GM19395 (cell line): ENCODE measurements around the gene HMGB1.

ENCODE experiments used
- ATAC-seq: cut with Tn5 transposase; IDR thresholded peaks from one replicate; pipeline ENCODE4 v1.9.1; 2021; ENCODE audit warnings: mild to moderate bottlenecking, moderate library complexity; ENCODE audit not compliant: unreplicated experiment

HMGB1 gene

DNA sequence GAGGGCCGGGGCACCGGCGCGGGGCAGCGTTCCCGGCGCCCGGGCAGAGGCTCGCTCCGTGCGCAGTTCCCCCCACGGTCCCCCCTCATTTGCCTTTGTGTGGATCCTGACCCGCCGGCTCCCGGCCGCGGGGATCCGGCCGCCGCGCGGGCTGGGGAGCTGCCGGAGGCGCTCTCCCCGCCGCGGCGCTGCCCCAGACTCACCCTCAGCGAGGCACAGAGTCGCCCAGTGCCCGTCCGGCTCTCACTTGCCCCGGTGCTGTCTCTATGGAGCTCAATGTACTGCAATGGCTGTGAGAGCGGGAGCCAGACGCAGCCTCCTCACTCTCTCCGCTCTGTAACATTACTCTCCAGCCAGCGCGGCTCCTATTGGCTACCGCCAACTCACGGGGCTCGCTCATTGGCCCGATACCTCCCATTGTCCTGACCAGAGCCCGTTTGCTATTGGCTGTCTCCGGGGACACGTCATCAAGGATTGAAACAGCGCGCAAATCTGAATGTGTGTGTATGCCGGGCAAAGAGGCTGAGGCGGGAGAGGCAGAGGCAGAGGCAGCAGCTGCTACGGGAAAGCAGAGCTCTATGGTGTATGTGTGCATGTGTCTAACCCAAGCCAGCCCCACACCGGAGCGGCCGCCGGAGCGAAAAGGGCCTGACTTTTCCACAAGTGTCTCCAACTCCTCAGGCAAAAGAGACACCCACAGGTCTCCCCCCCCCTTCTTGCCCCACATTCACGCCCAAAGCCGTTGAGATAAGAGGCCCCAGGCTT is at the start of gene HMGB1:
Gene HMGB1, minus strand, starts transcription at position 344 of the 765 bp plus-strand sequence. CDS start 2,256 bp downstream, outside the sequence.
- peak; percentile 84 for ATAC-seq

DNA sequence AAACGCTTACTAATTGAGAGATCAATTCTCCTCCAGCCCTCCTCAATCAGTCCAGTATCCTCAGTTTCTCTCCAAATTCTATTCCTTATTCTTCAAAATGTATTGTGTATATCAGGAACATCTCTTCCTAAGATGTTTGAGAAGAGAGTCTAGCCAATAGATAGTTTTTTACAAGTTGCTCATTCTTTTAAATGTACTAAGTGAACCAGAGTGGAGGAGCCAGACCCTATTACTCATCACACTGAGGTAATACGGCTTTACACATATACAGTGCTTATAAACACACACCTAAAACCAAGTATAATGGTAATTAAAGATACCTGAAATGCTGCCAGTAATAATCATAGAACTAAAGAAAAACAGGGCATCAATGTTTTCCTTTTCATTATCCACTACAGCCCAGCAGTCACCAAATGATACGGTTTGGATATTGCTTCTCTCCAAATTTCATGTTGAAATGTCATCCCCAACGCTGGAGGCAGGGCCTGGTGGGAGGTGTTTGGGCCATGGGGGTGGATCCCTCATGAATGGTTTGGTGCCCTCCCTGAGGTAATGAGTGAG is 45.2 kb upstream of the HMGB1 start:
- no peak for ATAC-seq

- no peak for ATAC-seq
Measured at GRCh38 chr13:30510091-30510490, 44.4 kb upstream of the HMGB1 start.

DNA sequence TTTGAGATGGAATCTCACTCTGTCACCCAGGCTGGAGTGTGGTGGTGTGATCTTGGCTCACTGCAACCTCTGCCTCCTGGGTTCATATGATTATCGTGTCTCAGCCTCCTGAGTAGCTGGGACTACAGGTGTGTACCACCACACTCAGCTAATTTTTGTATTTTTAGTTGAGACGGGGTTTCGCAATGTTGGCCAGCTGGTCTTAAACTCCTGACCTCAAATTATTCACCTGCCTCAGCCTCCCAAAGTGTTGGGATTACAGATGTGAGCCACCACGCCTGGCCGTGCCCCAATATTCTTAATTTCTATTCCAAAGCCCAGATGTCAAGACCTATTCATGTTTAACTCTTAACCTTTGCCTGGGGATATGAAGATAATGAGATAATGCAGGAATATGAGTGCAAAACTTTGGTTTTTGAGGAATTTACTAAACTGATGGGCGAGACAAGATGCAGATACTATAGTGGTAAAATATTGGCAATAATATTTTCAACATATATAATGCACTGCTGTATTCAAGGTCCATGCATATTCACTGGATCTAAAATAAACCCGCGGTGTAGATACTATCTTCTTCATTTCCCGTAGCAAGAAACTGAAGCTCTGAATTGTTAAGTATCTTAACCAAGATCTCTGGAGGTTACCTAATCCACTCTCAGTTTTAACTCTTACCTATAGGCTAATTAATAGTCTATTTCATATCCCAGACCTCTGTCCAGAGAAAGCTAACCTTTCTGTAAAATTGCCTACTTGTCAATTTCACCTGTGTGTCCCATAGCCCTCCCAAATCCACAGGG is 43.7 kb upstream of the HMGB1 start:
- no peak for ATAC-seq

DNA sequence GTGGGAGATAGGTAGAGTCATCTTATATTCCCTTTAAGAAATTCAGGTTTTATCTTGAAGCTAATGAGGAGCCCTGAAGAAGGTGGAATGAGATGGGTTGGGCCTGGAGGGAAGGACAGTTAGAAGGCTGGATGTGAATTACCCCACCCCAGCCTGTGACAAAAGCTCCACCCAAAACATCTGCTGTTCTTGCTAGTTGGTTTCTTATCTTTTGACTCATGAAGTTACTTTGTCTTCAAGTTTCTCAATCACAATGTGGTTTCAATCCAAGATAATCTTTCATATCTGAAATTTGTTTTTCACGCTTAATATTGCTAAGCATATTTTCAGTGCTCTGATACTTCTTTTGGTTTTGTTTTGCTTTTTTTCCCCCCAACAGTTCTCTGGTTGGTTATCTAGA is 38.3 kb upstream of the HMGB1 start:
- peak; percentile 90 for ATAC-seq

DNA sequence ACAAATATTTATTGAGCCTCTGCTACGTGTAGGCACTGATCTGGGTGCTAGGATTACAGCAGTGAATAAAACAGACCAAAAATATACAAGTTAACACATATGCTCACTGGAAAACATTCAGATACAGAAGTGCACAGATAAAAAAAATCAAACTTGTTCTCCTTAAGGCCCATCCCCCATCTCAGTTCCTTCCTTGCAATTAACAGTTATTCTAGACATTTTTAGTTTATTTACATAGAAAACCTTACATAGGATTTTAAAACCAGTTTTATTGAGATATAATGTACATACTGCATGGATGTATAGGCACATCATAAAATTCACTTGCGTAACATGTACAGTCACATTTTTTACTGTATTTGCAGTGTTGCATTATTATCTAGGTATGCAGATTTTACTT is 36.5 kb upstream of the HMGB1 start:
- no peak for ATAC-seq

- no peak for ATAC-seq
Measured at GRCh38 chr13:30499338-30499737, 33.6 kb upstream of the HMGB1 start.

DNA sequence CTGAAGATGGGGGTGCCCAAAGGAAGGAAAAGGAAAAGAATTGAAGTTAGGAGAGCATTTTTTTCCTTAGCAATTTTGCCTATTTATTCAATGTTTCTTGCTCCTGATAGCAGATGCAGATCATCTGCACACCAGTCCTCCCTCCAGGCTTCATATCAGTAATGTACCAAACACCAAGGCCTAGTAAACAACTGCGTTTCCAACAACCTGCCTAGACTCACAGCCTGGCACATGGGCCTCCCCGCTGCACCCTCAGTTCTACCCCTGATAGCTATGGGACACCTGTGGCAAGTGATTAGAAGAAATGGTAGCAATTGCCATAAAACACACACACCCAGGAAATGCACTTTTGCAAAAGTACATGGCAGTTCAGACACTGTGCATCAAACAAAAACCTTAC is 30.4 kb upstream of the HMGB1 start:
- no peak for ATAC-seq

DNA sequence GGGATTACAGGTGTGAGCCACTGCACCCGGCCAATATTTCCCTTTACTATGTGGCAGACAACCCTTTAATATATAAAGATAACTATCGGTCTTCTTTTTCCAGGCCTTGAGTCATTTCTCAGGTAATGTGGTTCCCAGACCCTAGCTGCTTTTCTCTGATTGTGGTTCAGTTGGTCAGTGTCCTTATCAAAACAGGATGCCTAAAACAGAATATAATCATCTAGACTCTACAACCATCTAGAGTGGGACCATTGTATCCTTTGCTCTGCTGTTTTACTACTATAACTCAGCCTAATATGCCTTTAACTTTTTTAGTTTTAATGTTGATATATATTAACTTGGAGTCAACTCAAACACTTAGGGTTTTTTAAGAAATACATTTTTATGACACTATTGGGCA is 30.0 kb upstream of the HMGB1 start:
- ATAC-seq: no peak

DNA sequence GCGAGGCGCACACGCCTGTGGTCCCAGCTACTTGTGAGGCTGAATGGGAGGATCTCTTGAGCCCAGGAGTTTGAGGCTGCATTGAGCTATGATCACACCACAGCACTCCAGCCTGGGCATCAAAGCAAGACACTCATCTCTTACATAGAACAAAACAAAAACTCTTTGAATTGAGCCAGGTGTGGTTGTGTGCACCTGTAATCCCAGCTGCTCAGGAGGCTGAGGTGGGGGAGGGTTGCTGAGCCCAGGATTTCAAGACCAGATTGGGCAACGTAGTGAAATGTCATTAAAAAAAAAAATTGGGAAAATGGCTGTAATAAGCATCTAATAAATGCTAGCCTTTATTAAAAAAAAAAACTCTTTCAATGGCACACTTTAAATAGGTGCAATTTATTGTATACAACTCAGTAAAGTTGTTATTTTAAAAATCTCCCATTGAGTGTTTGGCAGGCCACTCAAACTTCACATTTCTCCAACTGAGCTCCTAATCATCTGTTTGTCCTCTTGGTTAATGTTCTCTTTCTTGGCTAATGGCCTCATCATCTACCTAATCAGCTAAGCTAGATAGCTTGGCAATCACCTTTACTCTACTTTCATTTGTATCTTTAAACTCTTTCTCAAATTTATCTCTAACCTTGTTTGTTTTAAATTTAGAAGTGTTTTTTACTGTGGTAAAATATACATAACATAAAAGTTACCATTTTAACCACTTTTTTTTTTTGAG is 28.1 kb upstream of the HMGB1 start:
- no peak for ATAC-seq

DNA sequence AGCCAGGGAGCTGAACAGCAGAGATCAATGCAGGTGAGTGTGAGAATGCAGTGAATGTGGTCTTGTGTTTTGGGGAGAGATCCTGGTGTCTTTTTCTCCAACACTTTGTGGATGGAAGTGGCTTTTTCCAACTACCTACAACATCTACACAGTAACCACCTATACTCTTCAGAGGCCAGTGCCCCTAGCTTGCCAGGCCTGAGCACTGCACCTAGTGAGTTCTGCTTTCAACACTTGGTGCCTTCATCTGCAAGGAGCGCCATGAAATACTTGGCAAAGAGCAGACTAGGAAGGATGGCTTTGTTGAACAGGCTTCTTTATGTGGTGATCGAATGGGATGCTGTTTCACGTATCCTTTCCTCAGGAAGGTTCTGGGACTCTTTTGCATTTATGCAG is 21.3 kb upstream of the HMGB1 start:
- no peak for ATAC-seq

DNA sequence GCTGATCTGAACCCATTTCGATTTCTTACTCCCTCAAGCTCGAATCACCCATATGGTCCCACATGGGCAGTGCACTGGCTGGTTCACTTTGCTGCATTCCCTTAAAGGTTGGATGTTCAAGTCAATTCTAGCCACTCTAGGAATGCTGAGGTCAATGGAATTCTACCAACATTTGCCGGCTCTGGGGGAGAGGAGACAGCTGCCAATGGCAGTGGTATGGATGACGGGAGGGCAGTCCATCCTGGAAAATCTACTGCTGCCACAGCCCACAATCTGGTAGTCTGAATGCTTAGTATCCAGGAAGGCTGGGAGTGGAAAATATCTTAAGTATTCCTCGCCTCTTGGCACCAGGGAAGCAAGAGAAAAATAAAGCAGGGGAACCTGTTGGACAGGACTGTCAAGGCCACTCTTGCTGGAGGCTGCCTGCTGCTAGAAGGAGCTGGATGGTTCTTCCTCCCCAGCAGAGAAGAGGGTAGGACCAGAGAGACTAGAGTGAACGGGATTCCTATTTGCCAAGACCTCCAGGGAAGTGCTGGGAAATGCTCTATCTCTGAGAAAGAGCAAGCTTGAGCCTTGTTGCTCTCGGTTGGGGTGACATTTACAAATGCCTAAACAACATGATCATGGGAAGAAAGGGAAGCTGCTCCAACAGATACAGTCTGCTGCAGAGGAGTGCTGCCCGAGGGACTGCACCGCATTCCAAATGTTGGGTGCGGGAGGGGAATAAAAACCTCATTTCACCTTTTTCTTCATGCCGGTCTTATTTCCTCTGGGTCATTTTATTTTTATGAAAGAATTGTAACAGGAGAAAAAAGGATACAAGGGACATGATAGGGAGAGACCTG is 20.7 kb upstream of the HMGB1 start:
- ATAC-seq: no peak

DNA sequence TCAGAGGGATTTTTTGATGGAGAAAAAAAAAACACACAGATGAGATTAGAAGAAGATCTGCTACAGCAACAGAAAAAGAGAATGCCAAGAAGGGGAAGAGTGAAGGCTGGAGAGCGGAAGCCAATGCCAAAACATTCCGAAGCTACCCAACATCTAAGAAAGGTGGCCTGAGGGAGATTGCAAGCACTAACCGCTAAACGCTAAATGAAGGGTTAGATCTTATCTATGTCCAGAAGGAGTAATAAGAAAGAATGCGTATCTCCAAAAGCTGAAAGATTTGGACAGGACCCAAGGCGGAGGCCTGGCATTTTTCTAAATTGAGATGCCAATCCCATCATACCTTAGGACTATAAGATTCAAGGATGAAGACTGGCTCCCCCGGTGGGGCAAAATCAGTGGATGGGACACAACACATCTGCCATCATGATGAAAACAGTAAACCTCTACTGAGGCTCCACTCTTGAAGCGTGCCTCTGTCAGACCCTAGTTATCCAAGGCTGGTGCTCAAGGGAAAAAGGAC is 15.6 kb upstream of the HMGB1 start:
- ATAC-seq: no peak

- ATAC-seq: no peak
Measured at GRCh38 chr13:30480292-30480950, 14.7 kb upstream of the HMGB1 start.

DNA sequence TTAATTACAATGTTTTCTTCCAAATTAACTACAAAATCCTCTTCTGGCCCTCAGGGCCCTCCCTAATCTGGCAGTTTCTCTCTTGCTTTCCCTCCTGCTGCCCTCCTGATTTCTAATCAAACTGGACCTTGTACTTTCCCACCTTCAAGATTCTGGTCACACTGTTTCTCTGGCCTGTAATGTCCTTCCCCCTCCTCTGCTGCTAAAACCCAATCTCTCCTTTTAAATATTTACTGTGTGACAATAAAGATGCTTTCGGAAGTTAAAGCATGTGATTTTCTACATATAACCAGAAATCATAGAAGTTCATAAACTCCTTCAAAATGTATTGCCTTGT is 14.1 kb upstream of the HMGB1 start:
- ATAC-seq: no peak

DNA sequence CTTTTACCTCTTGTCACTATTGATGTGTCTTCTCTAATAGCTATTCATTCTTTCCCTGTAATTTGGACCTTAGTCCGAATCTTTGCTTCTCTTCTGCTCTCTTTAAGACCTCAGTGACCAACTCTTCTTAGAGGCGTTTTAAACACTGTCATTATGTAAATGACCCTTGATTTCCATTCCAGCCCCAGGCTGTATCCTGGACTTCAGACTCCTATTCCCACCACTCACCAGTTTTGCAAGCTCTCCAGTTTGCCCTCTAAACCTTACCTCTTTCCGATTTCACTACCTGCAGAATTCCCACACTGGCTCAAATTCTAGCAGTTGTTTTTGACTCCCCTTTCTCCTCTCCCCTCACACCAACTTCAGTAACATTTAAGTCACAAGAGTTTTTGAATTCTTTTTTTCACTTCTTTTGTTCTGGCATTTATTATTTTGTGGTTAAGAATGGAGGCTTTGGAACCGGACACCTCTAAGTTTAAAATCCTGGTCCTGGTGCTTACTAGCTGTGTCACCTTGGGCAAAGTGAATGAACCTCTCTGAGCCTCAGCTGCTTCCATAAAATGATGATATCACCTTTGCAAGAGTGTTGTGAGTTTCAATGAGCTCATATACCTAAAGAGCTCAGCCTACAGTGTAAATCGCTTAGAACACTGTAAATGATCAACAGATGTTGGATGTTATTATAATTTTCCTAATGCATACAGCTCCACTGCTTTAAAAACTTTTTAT is 13.6 kb upstream of the HMGB1 start:
- no peak for ATAC-seq

DNA sequence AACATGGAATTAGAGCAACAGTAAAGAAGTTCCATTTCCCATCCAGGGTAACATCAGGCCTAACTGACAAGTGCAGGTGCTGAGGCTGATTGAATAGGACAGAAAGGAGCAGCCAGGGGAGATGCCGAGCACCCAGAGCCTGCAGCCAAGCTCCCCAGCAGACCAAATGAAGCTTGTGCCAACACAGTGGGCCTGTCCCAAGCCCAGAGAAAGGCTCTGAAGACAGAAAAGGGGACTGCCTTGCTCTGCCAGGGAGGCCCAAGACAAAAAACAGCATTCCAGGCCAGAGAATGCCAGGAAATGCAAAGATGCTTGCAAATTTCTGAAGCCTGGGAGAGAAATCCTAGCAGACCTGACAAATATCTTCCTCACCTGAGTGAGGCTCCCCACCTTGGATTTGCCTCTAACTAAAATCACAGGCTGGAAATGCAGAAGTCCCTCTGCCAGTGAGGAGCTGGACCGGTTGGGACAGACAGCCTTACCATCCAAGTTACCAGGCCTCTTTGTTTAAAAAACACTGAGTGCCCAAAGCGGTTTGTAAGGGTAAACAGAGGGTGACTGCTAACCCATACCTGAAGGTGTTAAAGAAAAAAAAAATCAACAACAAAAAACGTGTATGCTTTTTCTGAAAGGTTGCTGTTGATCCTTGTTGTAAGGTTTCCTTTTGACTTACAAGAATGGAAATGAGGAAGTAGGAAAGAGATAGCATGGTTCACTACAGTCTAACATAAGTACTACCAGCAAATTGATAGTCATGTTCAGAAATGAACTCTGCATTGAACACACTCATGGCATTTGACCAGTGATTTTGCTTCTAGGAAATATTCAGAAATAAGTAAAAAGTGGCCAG is 11.8 kb upstream of the HMGB1 start:
- ATAC-seq: peak; percentile 95

- no peak for ATAC-seq
Measured at GRCh38 chr13:30473675-30474074, 7.9 kb upstream of the HMGB1 start.
